Transverse colon (tissue), 4 donors: ENCODE results near the gene TRIM33.

Experiments used
- CTCF ChIP-seq, 5 experiments: fragments of 200-600 bp in 3 of 5; fragments of 450-650 bp in 2 of 5; sonication (generic) in 3 of 5; IDR thresholded peaks; 1 replicate in 2 of 5; 2 replicates in 3 of 5; pipeline ENCODE4 v1.5.1; 2016 to 2017; ENCODE audit warnings: antibody characterized with exemption in 5 of 5, inconsistent platforms in 3 of 5, mild to moderate bottlenecking in 2 of 5, moderate library complexity in 1 of 5
- EP300 ChIP-seq: sonication (generic); formaldehyde crosslinking; IDR thresholded peaks from one replicate; pipeline ENCODE4 v1.6.1; 2017; ENCODE audit warnings: antibody characterized with exemption, low read depth
- POLR2A ChIP-seq: fragments of 450-650 bp; IDR thresholded peaks from one replicate; pipeline ENCODE4 v1.6.1; 2016; ENCODE audit warnings: antibody characterized with exemption, mild to moderate bottlenecking, moderate library complexity
- POLR2AphosphoS5 ChIP-seq, 3 donors: sonication (generic); formaldehyde crosslinking; IDR thresholded peaks; one replicate each; pipeline ENCODE4 v1.6.1; 2016; ENCODE audit warnings: antibody characterized with exemption in 3 of 3

- no peak for TF ChIP-seq POLR2A
- TF ChIP-seq CTCF (IDR thresholded peaks at IDR 0.05): no peak
- no peak for TF ChIP-seq EP300
- no peak for TF ChIP-seq POLR2AphosphoS5 (IDR thresholded peaks at IDR 0.05)
These were observed 56.5 kb downstream of the TRIM33 start for GRCh38 chr1:114454539-114454938.
